NB4 (cell line): ENCODE data around the gene MSH2.
"Not testable (repeated sequence)": the region's sequence is repeated elsewhere in the genome, so short reads cannot be mapped to it uniquely, and the experiment has no call there.

ENCODE experiments used
- DNase-seq: peaks from one replicate; pipeline ENCODE4 v3.0.0; 2010; ENCODE audit warnings: low read depth
- H3K4me3 ChIP-seq: one replicate; pipeline ENCODE4 v1.5.1; 2011; ENCODE audit warnings: mild to moderate bottlenecking, low read depth, low read length, moderate library complexity
- MYC ChIP-seq: IDR thresholded peaks from 2 replicates; pipeline ENCODE4 v1.6.1; 2011; ENCODE audit warnings: low read depth, low read length
- POLR2A ChIP-seq: IDR thresholded peaks from 2 replicates; pipeline ENCODE4 v1.6.1; 2011; ENCODE audit warnings: mild to moderate bottlenecking; ENCODE audit not compliant: insufficient read length; ENCODE audit errors: extremely low read depth
- TF ChIP-seq, protein P1 (sequence below): IDR thresholded peaks from one replicate; pipeline ENCODE4 v1.5.1; 2012; ENCODE audit warnings: low read depth, low read length
- TF ChIP-seq, protein P2 (sequence below): IDR thresholded peaks from 2 replicates; pipeline ENCODE4 v1.6.1; 2011; ENCODE audit warnings: low read depth, low read length

The MSH2 gene

GRCh38 chr2:47437287-47437686, 34.3 kb downstream of the MSH2 start:
- DNase-seq, result peak; percentile 43
- TF ChIP-seq, protein P1, sequence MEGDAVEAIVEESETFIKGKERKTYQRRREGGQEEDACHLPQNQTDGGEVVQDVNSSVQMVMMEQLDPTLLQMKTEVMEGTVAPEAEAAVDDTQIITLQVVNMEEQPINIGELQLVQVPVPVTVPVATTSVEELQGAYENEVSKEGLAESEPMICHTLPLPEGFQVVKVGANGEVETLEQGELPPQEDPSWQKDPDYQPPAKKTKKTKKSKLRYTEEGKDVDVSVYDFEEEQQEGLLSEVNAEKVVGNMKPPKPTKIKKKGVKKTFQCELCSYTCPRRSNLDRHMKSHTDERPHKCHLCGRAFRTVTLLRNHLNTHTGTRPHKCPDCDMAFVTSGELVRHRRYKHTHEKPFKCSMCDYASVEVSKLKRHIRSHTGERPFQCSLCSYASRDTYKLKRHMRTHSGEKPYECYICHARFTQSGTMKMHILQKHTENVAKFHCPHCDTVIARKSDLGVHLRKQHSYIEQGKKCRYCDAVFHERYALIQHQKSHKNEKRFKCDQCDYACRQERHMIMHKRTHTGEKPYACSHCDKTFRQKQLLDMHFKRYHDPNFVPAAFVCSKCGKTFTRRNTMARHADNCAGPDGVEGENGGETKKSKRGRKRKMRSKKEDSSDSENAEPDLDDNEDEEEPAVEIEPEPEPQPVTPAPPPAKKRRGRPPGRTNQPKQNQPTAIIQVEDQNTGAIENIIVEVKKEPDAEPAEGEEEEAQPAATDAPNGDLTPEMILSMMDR, result no peak
- TF ChIP-seq, protein P2, sequence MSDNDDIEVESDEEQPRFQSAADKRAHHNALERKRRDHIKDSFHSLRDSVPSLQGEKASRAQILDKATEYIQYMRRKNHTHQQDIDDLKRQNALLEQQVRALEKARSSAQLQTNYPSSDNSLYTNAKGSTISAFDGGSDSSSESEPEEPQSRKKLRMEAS, result no peak
- no peak for TF ChIP-seq MYC
- no peak for TF ChIP-seq POLR2A
- H3K4me3 ChIP-seq, result no peak overlapping the region

GRCh38 chr2:47438106-47438505, 35.1 kb downstream of the MSH2 start:
- no peak for DNase-seq
- TF ChIP-seq, protein P1, result no peak
- TF ChIP-seq, protein P2, result no peak
- TF ChIP-seq POLR2A, result no peak
- TF ChIP-seq MYC, result no peak
- H3K4me3 ChIP-seq, result no peak overlapping the region

GRCh38 chr2:47438783-47439182, 35.8 kb downstream of the MSH2 start:
- H3K4me3 ChIP-seq, result no peak overlapping the region
- no peak for TF ChIP-seq MYC
- TF ChIP-seq, protein P1, result no peak
- TF ChIP-seq POLR2A, result no peak
- TF ChIP-seq, protein P2, result no peak
- DNase-seq, result no peak

DNA sequence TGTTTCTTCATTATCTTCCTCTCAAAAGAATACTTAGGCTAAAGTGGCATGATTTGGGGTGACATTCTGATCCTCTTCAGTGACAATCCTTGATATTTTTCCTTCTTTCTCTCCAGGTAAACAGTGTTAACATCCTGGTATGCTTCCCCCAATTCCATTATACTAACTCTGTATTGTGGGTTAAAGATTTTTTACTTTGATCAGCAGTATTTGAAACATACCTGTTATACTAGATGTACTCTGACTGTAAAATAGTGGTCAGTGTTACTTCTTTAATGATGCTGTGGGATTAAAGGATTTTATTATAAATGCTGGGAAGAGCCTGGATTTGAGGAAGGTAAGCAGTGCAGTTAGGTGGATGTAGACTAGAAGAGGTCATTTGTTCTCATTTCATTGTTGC, 48.8 kb downstream of the MSH2 start:
- DNase-seq, result no peak
- TF ChIP-seq MYC (no peak), POLR2A (no peak)
- TF ChIP-seq, protein P2, result no peak
- TF ChIP-seq, protein P1, result no peak
- no peak overlapping the region for H3K4me3 ChIP-seq

DNA sequence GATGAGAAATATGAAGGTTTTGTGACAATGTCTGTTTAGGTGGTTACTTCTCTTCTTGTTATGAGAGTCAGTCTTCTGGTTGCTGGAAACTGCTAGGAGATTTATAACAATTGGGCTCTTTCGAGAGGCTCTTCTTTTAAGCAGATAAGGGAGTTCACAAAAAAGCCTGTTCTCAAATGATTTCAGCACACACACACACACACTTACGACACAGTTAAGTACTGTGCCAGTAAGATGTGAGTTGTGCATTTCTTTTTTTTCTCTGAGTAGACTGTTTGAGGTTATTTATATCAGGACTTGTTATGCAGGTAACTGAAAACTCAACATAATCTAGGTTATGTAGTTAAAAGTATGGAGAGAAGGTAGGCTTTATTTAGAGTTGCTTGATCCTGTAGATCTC, 49.8 kb downstream of the MSH2 start:
- no peak overlapping the region for H3K4me3 ChIP-seq
- TF ChIP-seq MYC (no peak), POLR2A (no peak)
- TF ChIP-seq, protein P2, result no peak
- TF ChIP-seq, protein P1, result no peak
- peak; percentile 7 for DNase-seq

DNA sequence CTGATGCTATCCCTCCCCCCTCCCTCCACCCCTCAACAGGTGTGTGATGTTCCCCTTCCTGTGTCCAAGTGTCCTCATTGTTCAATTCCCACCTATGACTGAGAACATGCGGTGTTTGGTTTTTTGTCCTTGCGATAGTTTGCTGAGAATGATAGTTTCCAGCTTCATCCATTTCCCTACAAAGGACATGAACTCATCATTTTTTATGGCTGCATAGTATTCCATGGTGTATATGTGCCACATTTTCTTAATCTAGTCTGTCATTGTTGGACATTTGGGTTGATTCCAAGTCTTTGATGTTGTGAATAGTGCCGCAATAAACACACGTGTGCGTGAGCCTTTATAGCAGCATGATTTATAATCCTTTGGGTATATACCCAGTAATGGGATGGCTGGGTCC, 51.9 kb downstream of the MSH2 start:
- H3K4me3 ChIP-seq, DNase-seq: not testable (repeated sequence)
